Left ventricle myocardium inferior (tissue), 1 donor: ENCODE data around the gene AIF1L. TPM values are rescaled to one million over a fixed set of nuclear protein-coding genes. Genes with fewer than 3 reads are reported as not detected.
A peak's percentile ranks its signal among the peaks of the same experiment; 100 is the strongest.
"Not testable (repeated sequence)": the region's sequence is repeated elsewhere in the genome, so short reads cannot be mapped to it uniquely, and the experiment has no call there.

Experiments
- DNase-seq: peaks from one replicate; pipeline ENCODE4 v3.0.0-alpha.2; 2020
- H3K27ac ChIP-seq: fragments of 200-600 bp; replicated peaks from 2 replicates; pipeline ENCODE4 v1.8.0; 2021
- H3K27me3 ChIP-seq: fragments of 200-600 bp; 2 replicates; pipeline ENCODE4 v1.8.0; 2021; ENCODE audit warnings: low read depth
- H3K36me3 ChIP-seq: fragments of 200-600 bp; 2 replicates; pipeline ENCODE4 v1.8.0; 2021
- H3K4me1 ChIP-seq: fragments of 200-600 bp; 2 replicates; pipeline ENCODE4 v1.8.0; 2021
- H3K4me3 ChIP-seq: fragments of 200-600 bp; 2 replicates; pipeline ENCODE4 v1.8.0; 2021; ENCODE audit warnings: mild to moderate bottlenecking, moderate library complexity
- H3K9me3 ChIP-seq: fragments of 200-600 bp; replicated peaks from 2 replicates; pipeline ENCODE4 v1.8.0; 2021
- CTCF ChIP-seq: fragments of 200-600 bp; IDR thresholded peaks from 2 replicates; pipeline ENCODE4 v1.8.0; 2021; ENCODE audit warnings: antibody characterized with exemption, mild to moderate bottlenecking, borderline replicate concordance
- intact Hi-C: fragments of 100-400 bp; cut with micrococcal nuclease; formaldehyde crosslinking; loops from one replicate; pipeline ENCODE4 v1.11.0; 2022
- total RNA-seq: library from RNA; stranded (reverse); fragmentation: NEBNext Ultra II Directional; extraction: Animal tissue kit (Norgen Biotek cat#: 25700); gene quantifications from one replicate; pipeline ENCODE4 v1.2.1, GENCODE V29; 2021
- donor health status: DM: no; HTN: yes; CAD: no; lungs with severe emphysema.

AIF1L gene
- total RNA-seq, 1 donor from 2014 or later = 16.5 TPM

GRCh38 chr9:131111186-131111853 is 15.0 kb downstream of the AIF1L start:
- TF ChIP-seq CTCF = no peak
- intact Hi-C loops = no loop called here
- H3K27me3 ChIP-seq = no peaks in the 10 kb centered on the region
- peaks cover 54% of the 10 kb centered on the region for H3K4me1 ChIP-seq
- no peak for DNase-seq
- H3K36me3 ChIP-seq = peaks cover 2% of the 10 kb centered on the region
- H3K27ac ChIP-seq = peak overlapping the region; percentile 90
- H3K9me3 ChIP-seq = no peaks in the 10 kb centered on the region
- no peak overlapping the region for H3K4me3 ChIP-seq

- TF ChIP-seq CTCF = no peak
- intact Hi-C loops = no loop called here
Observed at GRCh38 chr9:131111854-131112311, 15.6 kb downstream of the AIF1L start.

GRCh38 chr9:131112374-131113154 is 16.2 kb downstream of the AIF1L start:
- Histone ChIP-seq H3K9me3 (no peaks in the 10 kb centered on the region), H3K4me3 (no peak overlapping the region), H3K36me3 (peaks cover under 1% of the 10 kb centered on the region), H3K27ac (peak overlapping the region; percentile 90), H3K27me3 (no peaks in the 10 kb centered on the region), H3K4me1 (peaks cover 49% of the 10 kb centered on the region)
- TF ChIP-seq CTCF = no peak
- intact Hi-C loops = no loop called here
- no peak for DNase-seq

More at GRCh38 chr9:131111854-131112311, 15.6 kb downstream of the AIF1L start:
- H3K9me3 ChIP-seq = no peaks in the 10 kb centered on the region
- H3K27ac ChIP-seq = peak overlapping the region; percentile 90
- H3K4me1 ChIP-seq = peaks cover 49% of the 10 kb centered on the region
- H3K27me3 ChIP-seq = no peaks in the 10 kb centered on the region
- H3K36me3 ChIP-seq = no peaks in the 10 kb centered on the region
- no peak overlapping the region for H3K4me3 ChIP-seq
- no peak for DNase-seq

GRCh38 chr9:131113655-131114054 is 17.3 kb downstream of the AIF1L start:
- intact Hi-C loops = no loop called here
- Histone ChIP-seq H3K9me3 (no peaks in the 10 kb centered on the region), H3K27ac (peak overlapping the region; percentile 90), H3K27me3 (no peaks in the 10 kb centered on the region), H3K4me1 (peaks cover 46% of the 10 kb centered on the region), H3K4me3 (no peak overlapping the region), H3K36me3 (peaks cover 11% of the 10 kb centered on the region)
- DNase-seq = no peak
- no peak for TF ChIP-seq CTCF

- Histone ChIP-seq H3K4me1 (peaks cover 46% of the 10 kb centered on the region), H3K4me3 (no peak overlapping the region), H3K9me3 (no peaks in the 10 kb centered on the region), H3K36me3 (peaks cover 11% of the 10 kb centered on the region), H3K27ac (peak overlapping the region; percentile 90), H3K27me3 (no peaks in the 10 kb centered on the region)
- TF ChIP-seq CTCF = no peak
- no peak for DNase-seq
- intact Hi-C loops = no loop called here
Observed at GRCh38 chr9:131114084-131114535, 17.8 kb downstream of the AIF1L start.

GRCh38 chr9:131115360-131115742 is 19.0 kb downstream of the AIF1L start:
- H3K27me3 ChIP-seq, DNase-seq, H3K4me3 ChIP-seq, intact Hi-C loops, H3K9me3 ChIP-seq: not testable (repeated sequence)
- Histone ChIP-seq H3K27ac (peak overlapping the region; percentile 90), H3K36me3 (peaks cover 19% of the 10 kb centered on the region), H3K4me1 (peaks cover 46% of the 10 kb centered on the region)
